Activated CD4-positive, alpha-beta T cell treated with anti-CD3 and anti-CD28 coated beads, Interleukin-2, amount 50 U/mL, for 48 hours (primary cell): Measurements from ENCODE around the gene AEN.

Source experiments
- DNase-seq, 2 experiments: peaks; one replicate each; pipeline ENCODE4 v3.0.0-alpha.2; 2020

AEN gene

GRCh38 chr15:88681610-88682221, 60.6 kb downstream of the AEN start:
- no peak for DNase-seq
